Lung (tissue), 12 donors: ENCODE results near the gene YAP1. TPM values are rescaled to one million over a fixed set of nuclear protein-coding genes. Genes with fewer than 3 reads are reported as not detected.

ENCODE experiments used
- ATAC-seq: fragments of 200-7000 bp; cut with Tn5 transposase; one replicate; pipeline ENCODE4 v1.9.1; 2020; ENCODE audit warnings: moderate number of reproducible peaks; ENCODE audit not compliant: insufficient read depth, low FRiP score
- DNase-seq, 3 donors: peaks; one replicate each; pipeline ENCODE4 v3.0.0-alpha.2; 2013 to 2017
- H3K27ac ChIP-seq, 2 donors: one replicate each; pipeline ENCODE4 v1.5.1; 2013; ENCODE audit warnings: mild to moderate bottlenecking in 2 of 2, moderate library complexity in 2 of 2, control low read depth in 1 of 2, inconsistent platforms in 1 of 2, low read depth in 1 of 2, low read length in 1 of 2
- H3K27me3 ChIP-seq, 3 donors: one replicate each; pipeline ENCODE4 v1.5.1; 2013; ENCODE audit warnings: low read length in 2 of 3; ENCODE audit not compliant: control insufficient read depth in 3 of 3, insufficient read depth in 3 of 3
- H3K36me3 ChIP-seq, 4 donors: one replicate each; pipeline ENCODE4 v1.5.1; 2013; ENCODE audit warnings: low read length in 4 of 4, mild to moderate bottlenecking in 1 of 4, moderate library complexity in 1 of 4; ENCODE audit not compliant: control insufficient read depth in 4 of 4, insufficient read depth in 4 of 4
- H3K4me1 ChIP-seq, 5 donors: one replicate each; pipeline ENCODE4 v1.5.1; 2013; ENCODE audit warnings: low read length in 5 of 5, mild to moderate bottlenecking in 2 of 5, moderate library complexity in 1 of 5; ENCODE audit not compliant: control insufficient read depth in 5 of 5, insufficient read depth in 5 of 5
- H3K4me3 ChIP-seq: one replicate; pipeline ENCODE4 v1.5.1; 2013; ENCODE audit warnings: mild to moderate bottlenecking, control low read depth, moderate library complexity
- H3K9ac ChIP-seq, 2 donors: one replicate each; pipeline ENCODE4 v1.5.1; 2013; ENCODE audit warnings: low read length in 2 of 2, control low read depth in 1 of 2; ENCODE audit not compliant: insufficient read depth in 1 of 2
- H3K9me3 ChIP-seq, 4 donors: one replicate each; pipeline ENCODE4 v1.5.1; 2013; ENCODE audit warnings: low read length in 3 of 4, mild to moderate bottlenecking in 1 of 4, moderate library complexity in 1 of 4; ENCODE audit not compliant: control insufficient read depth in 4 of 4, insufficient read depth in 3 of 4
- WGBS, 2 donors: extraction: QIAGEN DNeasy Blood & Tissue Kit; methylation state at CpG; one replicate each; pipeline ENCODE4 v1.1.7; 2013; 5-methylcytosine and 5-hydroxymethylcytosine counted together
- polyA plus RNA-seq, 2 donors: library from polyadenylated mRNA; stranded (reverse); fragments of 200-250 nt; gene quantifications; one replicate each; pipeline ENCODE4 v1.2.1, GENCODE V29; 2013
- total RNA-seq, 2 donors: library from RNA; depleted of rRNA in 1 of 2; stranded (reverse); fragments of >200 nt in 1 of 2; gene quantifications; one replicate each; pipeline ENCODE4 v1.2.1, GENCODE V29; 2014 to 2021
- TF ChIP-seq, protein P1 (sequence below): IDR thresholded peaks from 2 replicates; pipeline ENCODE4 v1.5.1; 2012; ENCODE audit warnings: mild to moderate bottlenecking; ENCODE audit errors: control extremely low read depth, extremely low read depth
- donor health status: control.
- donor health status: control.
- donor health status: Bipolar disorder and iron deficiency.
- donor health status: healthy.
- donor health status: DM: yes; HTN: yes; CAD: no.

Gene YAP1
- total and polyA plus RNA-seq, 4 donors = 29.5 to 257 (median 80.4) TPM

GRCh38 chr11:102234779-102235439 is 124.7 kb downstream of the YAP1 start:
- DNase-seq = peak in 1 of 3 donors; percentile 15
- Histone ChIP-seq H3K36me3 (peaks cover 0 to 19% (median 9%) of the 10 kb centered on the region in 4 donors), H3K9ac (no peak overlapping the region), H3K27me3 (no peaks in the 10 kb centered on the region), H3K4me3 (no peak overlapping the region), H3K4me1 (peaks cover 0 to 4% (median 0%) of the 10 kb centered on the region in 5 donors), H3K9me3 (no peaks in the 10 kb centered on the region), H3K27ac (no peak overlapping the region)
- ATAC-seq = no peak
- WGBS, 2 donors = 63 to 65% methylated on average over 7 of the region's 7 CpGs
- TF ChIP-seq, protein P1, sequence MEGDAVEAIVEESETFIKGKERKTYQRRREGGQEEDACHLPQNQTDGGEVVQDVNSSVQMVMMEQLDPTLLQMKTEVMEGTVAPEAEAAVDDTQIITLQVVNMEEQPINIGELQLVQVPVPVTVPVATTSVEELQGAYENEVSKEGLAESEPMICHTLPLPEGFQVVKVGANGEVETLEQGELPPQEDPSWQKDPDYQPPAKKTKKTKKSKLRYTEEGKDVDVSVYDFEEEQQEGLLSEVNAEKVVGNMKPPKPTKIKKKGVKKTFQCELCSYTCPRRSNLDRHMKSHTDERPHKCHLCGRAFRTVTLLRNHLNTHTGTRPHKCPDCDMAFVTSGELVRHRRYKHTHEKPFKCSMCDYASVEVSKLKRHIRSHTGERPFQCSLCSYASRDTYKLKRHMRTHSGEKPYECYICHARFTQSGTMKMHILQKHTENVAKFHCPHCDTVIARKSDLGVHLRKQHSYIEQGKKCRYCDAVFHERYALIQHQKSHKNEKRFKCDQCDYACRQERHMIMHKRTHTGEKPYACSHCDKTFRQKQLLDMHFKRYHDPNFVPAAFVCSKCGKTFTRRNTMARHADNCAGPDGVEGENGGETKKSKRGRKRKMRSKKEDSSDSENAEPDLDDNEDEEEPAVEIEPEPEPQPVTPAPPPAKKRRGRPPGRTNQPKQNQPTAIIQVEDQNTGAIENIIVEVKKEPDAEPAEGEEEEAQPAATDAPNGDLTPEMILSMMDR = no peak

DNA sequence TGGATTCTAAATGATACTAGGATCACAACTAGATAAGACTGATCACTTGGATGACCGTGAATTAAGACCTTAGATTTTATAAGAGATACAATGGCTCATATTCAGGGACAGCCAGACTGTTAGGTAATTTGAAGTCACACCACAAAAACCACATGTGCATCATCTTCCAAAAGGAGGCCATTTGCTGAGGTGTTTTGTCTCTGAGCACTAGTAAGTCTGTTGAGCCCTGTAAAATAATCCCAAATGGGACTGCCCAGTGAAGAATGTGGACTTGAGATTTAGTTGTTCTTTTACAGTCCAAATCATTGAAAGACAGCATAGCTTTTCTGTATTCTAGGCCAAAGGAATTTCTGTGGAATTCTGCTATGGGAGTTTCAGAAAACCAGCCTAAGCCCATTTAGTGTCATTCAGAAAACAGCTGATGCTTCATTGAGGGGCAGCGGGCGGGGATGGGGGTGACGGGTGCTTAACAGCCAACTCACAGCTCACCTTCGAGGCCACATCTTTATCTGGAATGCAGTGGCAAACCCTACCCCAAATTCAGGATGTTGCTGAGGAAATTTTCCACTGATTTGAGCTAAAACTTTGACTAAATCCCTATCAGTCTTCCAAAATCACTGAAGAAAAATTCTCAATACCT is 127.0 kb downstream of the YAP1 start:
- Histone ChIP-seq H3K9me3 (no peaks in the 10 kb centered on the region), H3K27me3 (no peaks in the 10 kb centered on the region), H3K36me3 (peaks cover 0 to 11% (median 5%) of the 10 kb centered on the region in 4 donors), H3K27ac (no peak overlapping the region), H3K9ac (no peak overlapping the region), H3K4me1 (peaks cover 0 to 5% (median 0%) of the 10 kb centered on the region in 5 donors), H3K4me3 (no peak overlapping the region)
- ATAC-seq (no peak), DNase-seq (no peak)
- 84 to 92% methylated on average over 5 of the region's 5 CpGs for WGBS, 2 donors
- TF ChIP-seq, protein P1 = no peak

DNA sequence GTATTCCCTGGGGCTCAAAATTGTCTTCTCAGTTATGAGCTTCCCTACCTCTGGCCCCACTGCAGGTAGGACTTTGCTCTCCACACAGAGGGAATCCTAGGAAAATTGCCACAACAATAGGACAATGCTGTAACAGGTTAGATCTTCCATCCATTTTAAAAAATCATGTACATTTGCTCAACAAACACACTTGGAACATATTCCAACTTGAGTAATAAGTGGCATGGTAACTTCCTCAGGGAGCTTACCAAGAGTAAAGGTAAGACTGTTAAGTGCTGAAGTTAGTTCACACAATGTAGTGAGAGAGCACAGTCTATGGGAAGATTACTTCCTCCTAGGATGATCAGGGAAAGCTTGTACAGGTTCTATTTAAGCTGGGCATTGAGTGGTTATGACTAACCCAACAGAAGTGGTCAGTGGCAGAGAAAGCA is 128.2 kb downstream of the YAP1 start:
- TF ChIP-seq, protein P1 = no peak
- Histone ChIP-seq H3K36me3 (peaks cover 0 to 6% (median 3%) of the 10 kb centered on the region in 4 donors), H3K9me3 (no peaks in the 10 kb centered on the region), H3K27me3 (no peaks in the 10 kb centered on the region), H3K27ac (no peak overlapping the region), H3K4me1 (peaks cover 0 to 5% (median 0%) of the 10 kb centered on the region in 5 donors), H3K9ac (no peak overlapping the region), H3K4me3 (no peak overlapping the region)
- DNase-seq = no peak
- peak; percentile 40 for ATAC-seq
